ENCODE data around the gene SYDE2. TPM values are rescaled to one million over a fixed set of nuclear protein-coding genes. Genes with fewer than 3 reads are reported as not detected.

The SYDE2 gene
- total RNA-seq, 1 donor from 2014 or later: 4.2 TPM

GRCh38 chr1:85174503-85174902, 26.3 kb downstream of the SYDE2 start:
- Mint-ChIP-seq H3K4me3 (ENCODE audit: unreplicated experiment) (no peak overlapping the region), H3K4me1 (ENCODE audit: unreplicated experiment) (peaks cover 6% of the 10 kb centered on the region), H3K36me3 (ENCODE audit: low read depth, unreplicated experiment) (no peaks in the 10 kb centered on the region), H3K27ac (ENCODE audit: unreplicated experiment) (no peak overlapping the region), H3K9me3 (ENCODE audit: unreplicated experiment) (no peaks in the 10 kb centered on the region), H3K27me3 (ENCODE audit: unreplicated experiment) (peaks cover 2% of the 10 kb centered on the region)
- TF ChIP-seq CTCF (IDR thresholded peaks at IDR 0.05; ENCODE audit: unreplicated experiment): no peak
- no peak for DNase-seq (ENCODE audit: low spot score)

- peaks cover 2% of the 10 kb centered on the region for H3K27me3 Mint-ChIP-seq (ENCODE audit: unreplicated experiment)
- TF ChIP-seq CTCF (IDR thresholded peaks at IDR 0.05; ENCODE audit: unreplicated experiment): no peak
- H3K36me3 Mint-ChIP-seq (ENCODE audit: low read depth, unreplicated experiment): no peaks in the 10 kb centered on the region
These were observed 28.0 kb downstream of the SYDE2 start for GRCh38 chr1:85172684-85173337.

GRCh38 chr1:85171721-85172120, 29.1 kb downstream of the SYDE2 start:
- H3K9me3 Mint-ChIP-seq (ENCODE audit: unreplicated experiment): no peaks in the 10 kb centered on the region
- H3K4me3 Mint-ChIP-seq (ENCODE audit: unreplicated experiment): no peak overlapping the region
- H3K36me3 Mint-ChIP-seq (ENCODE audit: low read depth, unreplicated experiment): no peaks in the 10 kb centered on the region
- peaks cover 6% of the 10 kb centered on the region for H3K4me1 Mint-ChIP-seq (ENCODE audit: unreplicated experiment)
- no peak overlapping the region for H3K27ac Mint-ChIP-seq (ENCODE audit: unreplicated experiment)
- DNase-seq (ENCODE audit: low spot score): no peak
- TF ChIP-seq CTCF (IDR thresholded peaks at IDR 0.05; ENCODE audit: unreplicated experiment): no peak
- peaks cover 2% of the 10 kb centered on the region for H3K27me3 Mint-ChIP-seq (ENCODE audit: unreplicated experiment)

More at GRCh38 chr1:85172684-85173337, 28.0 kb downstream of the SYDE2 start:
- H3K4me1 Mint-ChIP-seq (ENCODE audit: unreplicated experiment): peaks cover 6% of the 10 kb centered on the region
- H3K27ac Mint-ChIP-seq (ENCODE audit: unreplicated experiment): no peak overlapping the region
- no peak for DNase-seq (ENCODE audit: low spot score)
- no peaks in the 10 kb centered on the region for H3K9me3 Mint-ChIP-seq (ENCODE audit: unreplicated experiment)
- no peak overlapping the region for H3K4me3 Mint-ChIP-seq (ENCODE audit: unreplicated experiment)

GRCh38 chr1:85168884-85169283, 31.9 kb downstream of the SYDE2 start:
- Mint-ChIP-seq H3K36me3 (ENCODE audit: low read depth, unreplicated experiment) (no peaks in the 10 kb centered on the region), H3K27ac (ENCODE audit: unreplicated experiment) (no peak overlapping the region), H3K4me3 (ENCODE audit: unreplicated experiment) (no peak overlapping the region), H3K4me1 (ENCODE audit: unreplicated experiment) (peaks cover 6% of the 10 kb centered on the region), H3K9me3 (ENCODE audit: unreplicated experiment) (no peaks in the 10 kb centered on the region), H3K27me3 (ENCODE audit: unreplicated experiment) (peaks cover 2% of the 10 kb centered on the region)
- TF ChIP-seq CTCF (IDR thresholded peaks at IDR 0.05; ENCODE audit: unreplicated experiment): no peak
- DNase-seq (ENCODE audit: low spot score): no peak

GRCh38 chr1:85166351-85166750, 34.5 kb downstream of the SYDE2 start:
- Mint-ChIP-seq H3K27me3 (ENCODE audit: unreplicated experiment) (no peaks in the 10 kb centered on the region), H3K9me3 (ENCODE audit: unreplicated experiment) (no peaks in the 10 kb centered on the region), H3K4me3 (ENCODE audit: unreplicated experiment) (no peak overlapping the region), H3K36me3 (ENCODE audit: low read depth, unreplicated experiment) (no peaks in the 10 kb centered on the region), H3K27ac (ENCODE audit: unreplicated experiment) (no peak overlapping the region), H3K4me1 (ENCODE audit: unreplicated experiment) (no peaks in the 10 kb centered on the region)
- TF ChIP-seq CTCF (IDR thresholded peaks at IDR 0.05; ENCODE audit: unreplicated experiment): no peak
- no peak for DNase-seq (ENCODE audit: low spot score)

Data from endothelial cell (in vitro differentiated cells).